ENCODE data around the gene ZSWIM6.
"Not testable (repeated sequence)": the region's sequence is repeated elsewhere in the genome, so short reads cannot be mapped to it uniquely, and the experiment has no call there.

ZSWIM6 gene

DNA sequence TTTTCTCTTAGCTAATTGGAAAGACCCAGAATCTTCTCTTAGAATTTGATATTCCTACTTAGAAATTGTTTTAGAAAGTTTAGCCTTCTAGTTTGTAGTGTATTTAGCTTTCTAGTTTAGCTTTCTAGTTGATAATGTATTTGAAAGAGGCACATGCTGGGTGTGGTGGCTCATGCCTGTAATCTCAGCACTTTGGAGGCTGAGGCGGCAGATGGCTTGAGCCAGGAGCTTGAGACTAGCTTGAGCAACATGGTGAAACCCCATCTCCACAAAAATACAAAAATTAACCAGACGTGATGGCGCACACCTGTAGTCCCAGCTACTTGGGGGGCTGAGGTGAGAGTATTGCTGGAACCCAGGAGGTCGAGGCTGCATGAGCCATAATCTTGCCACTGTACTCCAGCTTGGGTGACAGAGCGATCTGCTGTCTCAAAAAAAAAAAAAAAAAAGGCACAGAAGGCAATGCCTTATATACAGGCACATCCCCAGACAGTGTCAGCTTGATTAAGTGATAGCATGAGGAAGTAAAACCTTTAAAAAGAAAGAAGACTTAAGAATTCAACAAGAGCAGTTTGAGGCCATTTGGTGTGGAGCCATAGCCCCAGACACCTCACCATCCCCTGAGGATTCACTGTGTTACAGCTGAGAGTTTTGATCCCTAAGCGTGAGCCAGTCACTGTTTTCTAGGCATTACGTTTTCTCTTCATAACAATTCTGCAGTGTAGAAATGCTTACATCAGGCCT is 34.6 kb downstream of the ZSWIM6 start:
- no peak for DNase-seq

DNA sequence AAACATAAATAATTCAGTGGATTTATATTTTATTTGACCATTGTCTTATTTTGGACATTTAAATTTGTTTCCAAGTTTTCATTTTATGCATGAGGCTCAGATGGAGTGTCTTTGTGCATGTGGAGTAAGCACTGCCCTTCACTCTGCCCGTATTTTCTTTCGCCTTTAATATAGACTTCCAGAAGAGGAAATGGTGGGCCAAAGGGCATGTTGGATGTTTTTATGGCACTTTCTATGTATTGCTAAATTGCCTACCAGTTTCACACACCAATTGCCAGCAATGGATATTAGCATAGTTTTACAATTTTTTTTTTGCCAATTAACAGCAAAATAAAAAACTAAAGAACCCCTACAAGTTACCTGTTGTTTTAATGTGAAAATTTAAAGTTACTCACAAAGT is 38.4 kb downstream of the ZSWIM6 start:
- DNase-seq, result no peak

DNA sequence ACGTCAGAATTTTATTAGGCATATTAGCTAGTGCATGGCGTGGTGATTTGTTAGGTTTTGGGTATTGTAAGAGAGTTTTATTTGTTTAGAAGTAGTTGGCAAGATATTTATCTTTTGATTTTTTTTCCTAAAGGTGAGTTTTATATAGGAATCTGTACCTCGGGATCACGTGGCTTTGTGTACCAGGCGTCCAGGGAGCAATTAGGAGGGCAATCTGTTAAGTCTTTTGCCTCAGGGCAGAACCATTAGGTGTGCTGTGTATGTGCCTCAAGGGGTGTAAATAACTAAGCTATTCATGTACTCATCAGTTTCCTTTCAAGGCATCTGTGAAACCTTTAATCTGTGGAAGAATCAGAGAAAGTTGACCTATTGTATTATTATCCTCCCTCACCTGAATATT is 39.4 kb downstream of the ZSWIM6 start:
- DNase-seq, result no peak

DNA sequence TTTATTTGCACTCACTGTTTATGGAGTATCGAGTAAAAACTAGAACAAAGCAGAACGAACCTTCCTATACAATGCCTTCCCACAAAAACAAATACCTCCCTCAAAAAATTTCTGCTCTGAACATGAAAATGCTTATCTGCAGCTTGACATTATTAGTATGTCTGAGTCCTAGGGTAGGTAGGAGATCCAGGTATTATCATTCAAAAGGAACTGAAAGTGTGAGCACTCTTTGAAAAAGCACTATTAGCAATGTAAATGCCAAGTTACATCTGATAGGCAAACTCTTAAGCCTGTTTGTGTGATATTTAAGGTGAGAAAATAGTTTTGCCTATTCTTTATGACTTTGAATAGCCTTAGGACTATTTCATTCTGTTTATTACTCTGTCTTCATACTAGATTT is 47.6 kb downstream of the ZSWIM6 start:
- no peak for DNase-seq

DNA sequence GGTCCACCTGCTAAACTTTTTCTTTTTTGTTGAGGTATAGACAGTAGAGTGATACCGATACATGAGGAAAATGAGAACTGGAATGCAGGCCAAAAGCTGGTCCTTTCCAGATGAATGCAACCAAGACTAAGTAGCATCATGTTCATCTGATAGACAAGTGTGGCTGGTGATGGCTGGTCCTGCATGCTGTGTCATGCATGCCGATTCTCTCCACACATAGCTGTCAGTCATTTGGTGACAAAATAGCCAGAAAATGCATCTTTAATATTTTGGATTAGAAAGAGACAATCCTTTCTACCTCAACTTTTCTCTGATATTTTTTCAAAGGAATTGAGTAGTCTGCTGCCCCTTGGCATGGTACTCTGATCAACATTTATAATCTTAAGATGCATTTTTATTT is 49.9 kb downstream of the ZSWIM6 start:
- no peak for DNase-seq

DNA sequence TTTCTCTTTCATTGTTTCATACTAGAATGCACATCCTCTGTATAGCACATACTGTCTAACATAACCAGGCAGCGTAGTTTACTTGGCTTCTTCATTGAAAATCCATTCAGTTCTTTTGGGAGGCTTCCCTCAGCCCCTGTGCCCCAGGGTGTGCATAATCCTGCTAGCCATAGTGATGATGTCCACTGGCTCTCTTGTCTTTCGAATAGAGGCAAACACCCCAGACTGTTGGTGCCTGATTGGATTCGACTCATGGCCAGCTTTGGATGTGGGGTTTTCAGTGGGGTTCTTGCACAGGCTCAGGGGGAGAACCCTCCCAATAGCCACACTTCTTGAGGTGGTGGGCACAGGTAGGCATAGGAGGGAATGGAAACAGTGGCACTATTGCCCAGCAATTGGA is 53.6 kb downstream of the ZSWIM6 start:
- no peak for DNase-seq

DNA sequence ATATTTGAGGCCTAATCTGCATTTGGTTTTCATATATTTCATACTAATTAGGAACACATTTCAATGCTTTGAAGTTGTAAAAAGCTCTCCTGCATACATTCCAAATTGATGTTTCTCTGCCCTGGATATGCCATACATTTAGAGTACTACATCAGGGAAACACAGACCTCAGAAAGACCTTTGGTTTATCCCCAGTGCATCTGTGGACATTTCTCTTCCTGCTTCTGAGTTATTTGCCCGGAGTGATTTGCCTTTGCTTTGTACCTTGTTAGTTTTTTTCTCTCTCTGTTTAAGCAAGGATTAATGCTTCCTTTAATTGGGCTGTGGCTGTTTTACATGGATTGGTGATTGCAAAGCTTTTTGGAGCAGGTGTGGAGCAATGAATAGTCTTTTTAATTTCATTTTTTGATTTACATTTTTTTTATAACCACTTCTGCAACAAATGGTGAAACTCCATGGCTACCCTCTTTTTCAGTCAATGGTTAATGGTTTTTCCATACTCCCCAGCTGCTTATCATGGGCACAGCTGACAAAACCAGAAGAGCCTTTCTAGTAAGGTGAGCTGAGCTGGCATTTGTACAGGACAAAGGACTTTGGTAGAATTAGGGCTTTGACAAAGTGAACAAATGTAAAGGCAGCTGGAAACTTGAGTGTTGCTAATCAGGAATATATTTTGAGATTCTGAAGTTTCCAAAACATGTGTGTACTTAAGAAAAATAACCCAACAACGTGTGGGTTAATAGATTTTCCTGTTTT is 54.2 kb downstream of the ZSWIM6 start:
- DNase-seq, result no peak

DNA sequence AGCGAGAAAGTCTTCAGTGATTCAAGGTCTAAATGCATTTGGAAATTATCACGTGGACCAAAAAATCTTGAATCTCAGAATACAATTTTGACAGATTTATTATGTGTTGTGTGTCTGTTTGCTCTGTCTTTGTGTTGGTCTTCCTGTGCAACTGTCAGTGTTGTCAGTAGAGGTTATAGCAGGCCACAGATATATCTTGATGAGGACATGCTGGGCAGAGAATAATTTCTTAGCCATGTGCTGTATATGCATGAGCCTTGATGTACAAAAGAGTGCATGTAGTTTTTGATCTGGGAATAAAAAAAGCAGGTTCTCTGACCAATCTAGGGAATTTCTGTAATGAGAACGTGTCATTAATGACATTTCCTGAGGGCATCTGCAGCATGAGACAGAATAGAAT is 57.6 kb downstream of the ZSWIM6 start:
- DNase-seq, result no peak

DNA sequence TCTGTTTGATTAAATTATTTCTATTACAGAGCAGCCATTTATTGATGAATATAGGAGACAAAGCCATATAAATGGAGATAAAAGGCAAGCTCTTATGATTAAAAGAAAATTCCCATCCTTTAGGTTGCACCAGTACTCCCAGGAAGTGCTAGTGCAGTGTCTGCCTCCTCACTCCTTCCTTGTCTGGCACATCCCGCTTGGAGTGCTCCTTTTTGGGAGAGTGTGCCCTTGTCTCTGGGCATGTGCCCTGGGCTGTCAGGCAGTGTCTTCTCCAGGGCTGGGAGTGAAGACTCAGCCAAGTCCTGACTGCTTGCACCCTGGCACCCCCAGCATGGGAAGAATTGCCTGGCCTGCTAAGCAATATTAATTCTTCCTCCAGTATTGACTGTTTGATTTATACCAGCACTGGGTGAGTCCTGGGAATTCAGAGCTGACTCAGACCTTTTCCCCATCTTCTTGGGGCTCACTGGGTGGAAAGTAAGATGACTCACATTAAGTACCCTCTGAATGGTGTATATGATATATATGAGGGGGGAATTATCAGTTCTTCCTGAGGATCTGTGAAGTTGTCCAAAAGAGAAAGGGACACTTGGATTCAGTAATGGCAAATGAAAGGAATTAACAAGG is 62.1 kb downstream of the ZSWIM6 start:
- no peak for DNase-seq

DNA sequence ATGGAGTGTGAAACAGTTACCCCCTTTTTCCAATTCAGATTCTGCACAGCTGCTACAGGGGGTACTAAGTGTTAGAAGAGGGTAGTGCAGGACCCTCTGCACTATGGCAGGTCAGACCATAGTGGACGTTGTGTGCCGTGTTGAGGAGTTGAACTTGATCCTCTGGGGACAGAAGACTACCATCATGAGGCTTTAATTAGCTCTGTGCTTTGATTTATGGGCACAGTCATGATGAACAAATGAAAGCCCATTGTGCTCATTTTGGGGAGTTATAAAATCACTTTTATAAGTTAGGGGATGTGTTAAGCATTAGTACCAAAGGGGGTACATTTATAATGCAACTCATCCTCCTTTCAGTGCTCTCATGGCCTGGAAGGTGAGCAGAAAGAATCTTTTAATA is 62.7 kb downstream of the ZSWIM6 start:
- no peak for DNase-seq

DNA sequence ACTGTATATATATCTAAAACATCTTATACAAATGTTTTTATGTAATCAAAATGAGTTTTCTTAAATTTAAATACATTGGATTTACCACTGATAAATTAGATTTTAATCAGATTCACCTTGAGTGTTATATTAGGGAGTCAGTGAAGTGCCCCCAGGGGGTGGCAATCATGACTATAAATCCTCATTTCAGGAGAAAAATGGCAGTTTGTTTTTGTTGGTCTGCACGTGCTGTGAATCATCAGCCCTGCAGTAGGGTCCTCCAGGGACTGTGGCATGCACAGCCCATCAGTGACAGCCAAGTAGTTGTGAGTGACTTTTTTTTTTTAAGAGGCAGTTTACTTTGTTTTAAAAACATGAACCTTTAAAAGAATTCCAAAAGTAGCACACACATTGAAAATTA is 65.2 kb downstream of the ZSWIM6 start:
- no peak for DNase-seq

DNA sequence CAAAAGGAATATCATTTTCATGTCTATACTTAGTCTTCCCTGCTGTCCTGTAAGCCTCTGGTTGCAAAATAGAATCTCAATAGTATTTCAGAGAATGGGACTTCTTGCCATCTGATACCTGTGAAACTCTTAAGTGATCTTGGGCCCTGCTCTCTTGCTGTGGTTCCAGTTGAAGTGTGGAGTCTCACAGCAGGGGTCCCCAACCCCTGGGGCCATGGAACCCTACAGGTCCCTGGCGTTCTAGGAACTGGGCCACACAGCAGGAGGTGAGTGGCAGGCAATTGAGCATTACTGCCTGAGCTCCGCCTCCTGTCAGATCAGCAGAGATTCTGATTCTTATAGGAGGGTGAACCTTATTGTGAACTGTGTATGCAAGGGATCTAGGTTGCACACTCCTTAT is 65.9 kb downstream of the ZSWIM6 start:
- DNase-seq, result no peak

DNA sequence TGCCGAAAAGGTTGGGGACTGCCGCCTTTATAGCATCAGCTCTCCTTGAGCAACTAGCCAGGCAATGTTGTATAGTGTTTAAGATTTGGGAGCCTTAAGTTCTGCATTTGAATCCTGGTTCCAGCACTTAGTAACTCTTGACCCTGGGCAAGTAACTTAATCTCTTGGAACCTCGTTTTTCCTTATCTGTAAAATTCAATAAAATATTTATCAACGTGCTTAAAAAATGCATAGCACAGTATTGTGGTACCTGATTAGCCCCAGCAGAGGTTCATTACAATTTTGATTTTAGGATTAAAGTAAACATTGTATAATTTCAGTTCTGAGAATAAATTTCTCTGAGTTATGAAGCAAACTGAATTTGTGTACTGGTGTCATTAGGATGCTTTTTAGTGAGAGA is 66.4 kb downstream of the ZSWIM6 start:
- no peak for DNase-seq

DNA sequence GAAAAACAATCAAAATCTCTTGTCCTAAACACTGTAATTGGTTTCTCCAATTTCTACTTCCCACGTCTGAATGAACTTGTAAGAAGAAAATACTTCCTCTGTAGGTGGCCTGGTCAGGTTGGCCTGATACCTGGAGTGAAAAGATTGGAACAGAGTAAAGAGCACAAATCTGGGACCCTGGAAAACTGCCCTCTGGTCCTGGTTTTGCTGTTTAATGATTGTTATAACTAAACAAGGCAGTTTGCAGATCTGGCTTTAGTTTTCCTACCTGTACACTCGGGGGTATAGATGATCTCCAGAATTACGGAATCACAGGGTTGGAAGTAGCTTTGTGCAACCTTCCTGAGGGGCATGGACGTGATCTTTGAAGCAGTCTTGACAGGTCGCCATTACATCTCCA is 67.6 kb downstream of the ZSWIM6 start:
- no peak for DNase-seq

DNA sequence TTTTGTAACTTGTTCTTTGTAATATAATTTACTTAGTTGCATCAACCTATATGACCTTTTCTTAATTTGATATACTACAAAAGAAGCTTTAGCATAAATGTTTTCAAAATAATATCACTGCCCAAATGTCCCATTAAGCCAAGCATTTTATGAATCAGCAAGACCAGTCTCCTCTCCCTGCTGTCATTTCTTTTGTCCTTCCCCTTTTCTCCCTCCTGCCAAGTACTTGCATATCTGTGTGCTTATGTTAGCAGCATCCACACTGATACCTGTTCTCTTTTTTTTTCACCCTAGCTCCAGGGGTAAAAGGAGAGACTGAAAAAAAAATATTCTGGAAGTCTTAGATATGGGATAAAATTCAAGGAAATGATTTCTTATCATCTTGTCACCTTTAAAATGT is 69.7 kb downstream of the ZSWIM6 start:
- no peak for DNase-seq

DNA sequence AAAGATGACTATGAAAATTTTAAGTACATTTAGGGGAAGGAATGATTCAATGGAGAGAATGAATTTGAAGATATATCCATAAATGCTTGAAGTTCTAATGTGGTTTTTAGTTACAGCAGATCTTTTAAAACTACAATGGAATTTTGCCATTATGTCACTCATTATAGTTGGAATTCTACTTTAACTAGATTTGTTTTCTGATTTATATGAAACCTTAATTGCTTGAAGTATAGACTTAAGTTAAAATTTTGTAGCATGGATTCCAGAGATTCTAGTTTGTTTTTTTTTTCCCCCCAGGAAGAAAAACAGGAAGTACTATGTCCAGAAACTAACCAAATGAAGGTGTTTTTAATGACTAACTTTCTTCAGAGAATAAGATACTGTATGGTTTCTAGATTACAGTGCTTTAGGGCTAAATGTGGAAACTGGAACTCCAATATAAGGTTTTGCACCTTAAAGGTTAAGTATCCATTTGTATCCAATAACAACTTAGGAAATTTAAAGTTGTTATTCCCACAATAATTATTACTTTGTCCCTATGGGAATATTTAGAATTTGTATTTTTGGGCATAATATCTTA is 70.3 kb downstream of the ZSWIM6 start:
- DNase-seq, result no peak

DNA sequence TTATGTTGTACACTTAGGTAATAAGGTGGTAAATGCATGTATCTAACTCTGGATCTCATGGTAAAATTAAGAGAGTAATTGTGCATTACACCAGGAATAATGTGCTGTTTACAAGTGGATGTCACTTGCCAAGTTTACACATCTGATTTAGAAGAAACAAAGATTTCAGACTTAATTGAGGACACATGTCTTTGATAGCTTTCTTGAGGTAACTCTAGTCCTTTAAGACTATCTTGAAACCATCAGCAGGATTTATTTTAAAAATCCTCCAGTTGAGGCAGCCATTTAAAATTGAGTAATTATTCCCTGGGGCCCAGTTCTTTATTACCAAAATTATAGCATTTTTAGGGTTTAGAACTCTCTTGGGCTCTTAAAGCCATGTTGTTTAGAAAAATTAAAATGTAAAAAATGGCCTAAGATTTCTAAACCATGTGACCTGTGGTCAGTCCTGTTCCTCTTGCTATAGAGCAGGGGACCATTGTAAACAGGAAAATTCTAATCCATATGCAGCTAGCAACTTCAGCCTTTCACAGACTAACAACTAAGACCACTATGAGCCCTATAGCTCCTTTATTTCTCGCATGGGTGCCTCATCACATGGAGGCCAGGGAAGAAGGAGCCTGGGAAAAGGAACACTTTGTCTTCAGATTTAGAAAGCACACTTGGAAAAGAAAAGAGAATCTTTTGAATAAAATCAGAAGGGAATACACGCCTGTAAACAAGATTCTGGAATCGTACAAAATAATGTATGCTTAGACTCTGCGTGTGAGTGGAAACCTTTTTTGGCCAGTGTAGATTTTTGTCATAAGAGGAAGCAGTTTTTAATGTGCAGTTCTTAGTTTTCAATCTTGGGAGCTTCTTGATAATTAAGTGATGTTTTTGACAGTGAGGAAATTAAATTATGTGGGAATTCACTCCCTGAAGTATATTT is 71.2 kb downstream of the ZSWIM6 start:
- no peak for DNase-seq

DNA sequence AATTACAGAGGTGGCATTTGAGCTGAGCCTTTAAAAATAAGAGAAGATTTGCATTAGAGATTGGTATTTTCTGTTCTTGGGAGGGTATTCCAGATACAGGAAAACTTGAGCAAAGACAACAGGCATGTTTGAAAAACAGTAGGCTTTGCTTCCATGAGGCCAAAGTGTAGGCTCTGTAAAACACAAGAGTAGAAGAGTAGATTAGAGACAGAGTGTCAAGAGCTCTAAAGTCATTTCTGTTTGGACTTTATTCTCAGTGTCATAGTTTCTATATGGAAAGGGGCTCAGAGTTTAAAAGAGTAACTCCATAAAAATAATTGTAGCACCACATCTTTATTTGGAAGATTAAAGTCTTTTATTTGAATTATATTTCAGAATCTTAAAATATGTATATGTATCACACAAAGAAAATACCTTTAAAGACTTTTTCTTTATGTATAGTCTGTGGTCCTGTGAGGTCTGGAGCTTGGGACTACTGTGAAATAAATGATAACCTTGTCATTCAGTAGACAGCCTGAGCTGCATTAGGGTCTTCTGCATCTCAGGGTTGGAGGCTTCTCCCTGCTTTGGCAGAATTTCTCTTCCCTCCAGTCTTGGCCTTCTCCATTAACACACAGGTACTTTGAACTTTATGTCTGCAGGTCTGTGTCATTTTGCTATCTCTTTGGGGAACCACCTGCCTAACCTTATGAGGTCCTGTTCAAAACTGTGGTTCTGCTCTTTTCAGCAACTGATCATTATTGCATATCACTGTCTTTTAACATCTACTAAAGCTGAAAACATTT is 73.6 kb downstream of the ZSWIM6 start:
- no peak for DNase-seq

DNA sequence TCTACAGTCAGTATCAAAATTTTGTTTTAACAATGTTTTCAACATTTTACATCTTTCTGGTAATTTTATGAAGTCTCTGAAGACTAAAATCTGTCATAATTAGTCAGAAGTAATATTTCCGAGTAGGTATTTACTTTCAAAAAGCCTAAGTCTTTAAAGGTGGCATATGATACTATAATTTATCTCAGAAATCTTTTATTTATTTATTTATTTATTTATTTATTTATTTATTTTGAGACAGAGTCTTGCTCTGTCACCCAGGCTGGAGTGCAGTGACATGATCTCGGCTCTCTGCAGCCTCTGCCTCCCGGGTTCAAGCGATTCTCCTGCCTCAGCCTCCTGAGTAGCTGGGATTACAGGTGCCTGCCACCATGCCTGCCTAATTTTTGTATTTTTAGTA is 74.4 kb downstream of the ZSWIM6 start:
- not testable (repeated sequence) for DNase-seq

DNA sequence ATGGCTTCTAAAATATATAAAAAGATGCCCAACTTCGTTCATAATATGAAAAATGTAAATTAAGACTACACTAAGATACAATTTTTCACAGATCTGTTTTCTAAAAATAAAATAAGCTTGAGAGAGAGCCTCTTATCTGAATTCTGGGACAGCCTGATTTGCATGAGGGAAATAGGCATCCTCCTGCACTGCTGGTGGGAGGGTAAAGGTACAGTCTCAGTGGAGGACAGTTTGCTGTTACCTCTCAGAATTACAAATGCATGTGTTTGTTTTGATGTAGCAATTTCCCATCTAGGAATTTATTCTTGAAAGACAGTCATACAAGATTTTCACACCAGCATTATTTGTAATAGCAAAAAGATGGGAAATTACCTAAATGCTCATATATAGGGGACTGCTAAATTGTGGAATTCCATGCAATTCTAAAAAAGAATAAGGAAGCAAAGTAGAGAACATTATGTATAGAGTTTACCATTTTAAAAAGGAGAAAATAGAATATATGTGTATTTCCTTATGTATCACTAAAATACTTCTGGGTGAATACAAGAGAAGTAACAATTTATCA is 75.7 kb downstream of the ZSWIM6 start:
- no peak for DNase-seq

DNA sequence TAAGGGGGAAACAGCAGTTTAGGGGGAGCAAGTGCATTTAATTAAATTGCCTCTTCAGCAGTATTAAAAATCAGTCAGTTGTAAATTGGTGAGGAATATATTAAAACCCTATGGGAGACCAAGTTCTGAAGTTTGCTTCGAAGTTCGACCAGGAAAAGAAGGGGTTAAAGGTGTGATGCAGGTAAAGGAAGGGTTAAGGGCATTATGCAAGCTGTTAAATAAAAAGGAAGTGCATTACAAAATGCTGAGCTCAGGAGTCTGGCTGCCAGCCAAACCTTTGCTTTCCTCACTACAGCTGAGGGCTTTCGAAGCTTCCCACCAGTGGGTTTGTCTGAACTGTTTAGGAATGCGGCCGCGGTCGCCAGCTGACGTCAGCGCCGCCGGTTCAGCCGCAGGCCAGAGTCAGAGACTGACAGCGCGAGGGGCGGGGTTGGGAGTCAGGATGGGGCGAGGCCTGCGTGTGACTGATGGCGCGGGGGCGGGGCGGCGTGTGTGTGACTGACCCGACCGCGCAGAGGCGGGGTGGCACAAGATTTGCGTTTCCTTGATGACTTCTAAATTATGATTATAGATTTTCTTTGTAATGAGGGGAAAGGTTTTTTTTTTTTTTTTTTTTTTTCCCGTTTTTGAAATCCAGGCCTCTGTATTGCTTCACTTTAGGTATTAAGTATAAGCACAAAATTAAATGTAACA is 76.6 kb downstream of the ZSWIM6 start:
- DNase-seq, result peak; percentile 99
